Measurements from ENCODE around the gene OSR1.

OSR1 gene

GRCh38 chr2:19360266-19360965, 2.0 kb upstream of the OSR1 start:
- FAIRE-seq (no peak), DNase-seq (ENCODE audit: insufficient read length, low spot score) (no peak)
- TF ChIP-seq PAX5 (IDR thresholded peaks at IDR 0.05; ENCODE audit: insufficient read depth, low read length, severe bottlenecking): no peak
- no peak for TF ChIP-seq TAF1 (IDR thresholded peaks at IDR 0.05; ENCODE audit: low read depth, low read length)
- TF ChIP-seq POU2F2 (IDR thresholded peaks at IDR 0.05; ENCODE audit: low read depth, low read length): no peak
- TF ChIP-seq POLR2A (IDR thresholded peaks at IDR 0.05; ENCODE audit: low read depth, low read length): no peak
- no peak for TF ChIP-seq SPI1 (IDR thresholded peaks at IDR 0.05; ENCODE audit: low read depth, low read length)
- TF ChIP-seq POLR2AphosphoS5 (IDR thresholded peaks at IDR 0.05; ENCODE audit: low read depth, low read length): no peak

- DNase-seq (ENCODE audit: insufficient read length, low spot score): no peak
- no peak for TF ChIP-seq POLR2A (IDR thresholded peaks at IDR 0.05; ENCODE audit: low read depth, low read length)
- TF ChIP-seq TAF1 (IDR thresholded peaks at IDR 0.05; ENCODE audit: low read depth, low read length): no peak
- TF ChIP-seq POLR2AphosphoS5 (IDR thresholded peaks at IDR 0.05; ENCODE audit: low read depth, low read length): no peak
- TF ChIP-seq PAX5 (IDR thresholded peaks at IDR 0.05; ENCODE audit: insufficient read depth, low read length, severe bottlenecking): no peak
- TF ChIP-seq POU2F2 (IDR thresholded peaks at IDR 0.05; ENCODE audit: low read depth, low read length): no peak
- TF ChIP-seq SPI1 (IDR thresholded peaks at IDR 0.05; ENCODE audit: low read depth, low read length): no peak
- no peak for FAIRE-seq
Observed at GRCh38 chr2:19359456-19359855, 1.0 kb upstream of the OSR1 start.

DNA sequence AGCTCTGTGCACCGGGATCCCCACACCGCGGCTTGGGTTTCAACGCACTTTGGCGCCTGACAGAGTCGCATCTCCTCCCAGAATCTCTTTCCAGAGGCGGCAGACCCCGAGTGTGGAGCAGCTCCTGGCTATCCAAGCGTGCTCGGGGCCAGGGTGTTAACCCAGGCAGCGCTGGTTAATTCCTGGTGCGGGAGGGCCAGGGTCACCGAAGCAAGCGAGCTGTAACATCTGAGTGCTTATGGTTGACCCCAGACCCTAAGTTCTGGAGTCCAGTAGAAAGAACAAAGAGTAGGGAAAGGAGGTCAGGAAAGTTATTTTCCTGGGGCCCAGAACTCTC, 566 bp upstream of the OSR1 start:
- TF ChIP-seq POLR2AphosphoS5 (IDR thresholded peaks at IDR 0.05; ENCODE audit: low read depth, low read length): no peak
- no peak for TF ChIP-seq TAF1 (IDR thresholded peaks at IDR 0.05; ENCODE audit: low read depth, low read length)
- no peak for DNase-seq (ENCODE audit: insufficient read length, low spot score)
- FAIRE-seq: no peak

DNA sequence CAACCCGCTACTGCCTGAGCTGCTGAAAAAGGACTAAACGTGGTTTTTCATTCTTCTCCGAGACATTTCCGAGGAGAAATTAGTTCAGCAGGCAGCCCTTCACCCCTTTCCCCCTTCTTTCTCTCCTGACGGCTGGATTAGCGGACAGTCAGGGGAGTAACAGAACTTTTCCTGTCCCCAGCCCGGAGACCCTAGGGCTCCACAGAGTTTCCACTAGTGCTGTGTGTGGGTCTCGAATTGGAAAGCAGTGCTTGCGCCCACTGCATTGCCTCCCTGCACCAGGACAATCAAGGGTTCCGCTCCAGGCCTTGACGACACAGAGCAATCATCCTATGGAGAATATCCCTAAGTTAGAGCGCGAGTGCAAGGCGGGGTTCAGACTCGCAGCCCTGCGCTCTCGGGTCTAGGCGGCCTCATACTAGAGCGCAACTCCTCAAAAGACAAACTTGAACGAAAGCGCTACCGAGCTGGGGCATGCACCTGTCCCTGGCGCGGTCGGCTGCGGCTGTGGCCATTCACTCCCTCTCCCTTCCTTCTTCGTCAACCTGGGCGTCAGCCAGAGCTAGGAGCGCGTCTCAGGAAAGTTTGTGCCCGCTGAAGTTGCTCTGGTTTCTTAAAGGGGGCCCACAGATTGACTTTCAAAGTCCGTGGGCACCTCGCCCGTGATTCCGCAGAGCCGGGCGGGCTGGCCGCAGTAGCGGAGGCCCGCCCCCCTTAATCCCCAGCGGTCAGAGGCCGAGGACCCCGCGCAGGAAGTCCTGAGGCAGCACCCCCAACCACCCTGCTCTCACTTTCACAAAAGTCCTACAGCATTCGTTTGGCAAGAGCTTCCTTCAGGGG, 801 bp downstream of the OSR1 start:
- FAIRE-seq (no peak), DNase-seq (ENCODE audit: insufficient read length, low spot score) (no peak)
- TF ChIP-seq SPI1 (IDR thresholded peaks at IDR 0.05; ENCODE audit: low read depth, low read length): no peak
- no peak for TF ChIP-seq TAF1 (IDR thresholded peaks at IDR 0.05; ENCODE audit: low read depth, low read length)
- TF ChIP-seq POU2F2 (IDR thresholded peaks at IDR 0.05; ENCODE audit: low read depth, low read length): no peak
- TF ChIP-seq PAX5 (IDR thresholded peaks at IDR 0.05; ENCODE audit: insufficient read depth, low read length, severe bottlenecking): no peak
- no peak for TF ChIP-seq POLR2AphosphoS5 (IDR thresholded peaks at IDR 0.05; ENCODE audit: low read depth, low read length)

GRCh38 chr2:19356545-19357401, 1.6 kb downstream of the OSR1 start:
- TF ChIP-seq POLR2AphosphoS5 (IDR thresholded peaks at IDR 0.05; ENCODE audit: low read depth, low read length) (no peak), TAF1 (IDR thresholded peaks at IDR 0.05; ENCODE audit: low read depth, low read length) (no peak), POU2F2 (IDR thresholded peaks at IDR 0.05; ENCODE audit: low read depth, low read length) (no peak), POLR2A (IDR thresholded peaks at IDR 0.05; ENCODE audit: low read depth, low read length) (no peak), SPI1 (IDR thresholded peaks at IDR 0.05; ENCODE audit: low read depth, low read length) (no peak), PAX5 (IDR thresholded peaks at IDR 0.05; ENCODE audit: insufficient read depth, low read length, severe bottlenecking) (no peak)
- DNase-seq (ENCODE audit: insufficient read length, low spot score) (no peak), FAIRE-seq (no peak)

- FAIRE-seq (no peak), DNase-seq (ENCODE audit: insufficient read length, low spot score) (no peak)
- no peak for TF ChIP-seq POLR2A (IDR thresholded peaks at IDR 0.05; ENCODE audit: low read depth, low read length)
- TF ChIP-seq PAX5 (IDR thresholded peaks at IDR 0.05; ENCODE audit: insufficient read depth, low read length, severe bottlenecking): no peak
- TF ChIP-seq SPI1 (IDR thresholded peaks at IDR 0.05; ENCODE audit: low read depth, low read length): no peak
- TF ChIP-seq TAF1 (IDR thresholded peaks at IDR 0.05; ENCODE audit: low read depth, low read length): no peak
Observed at GRCh38 chr2:19355931-19356544, 2.4 kb downstream of the OSR1 start.

- FAIRE-seq: no peak
- DNase-seq (ENCODE audit: insufficient read length, low spot score): no peak
- TF ChIP-seq SPI1 (IDR thresholded peaks at IDR 0.05; ENCODE audit: low read depth, low read length) (no peak), POLR2AphosphoS5 (IDR thresholded peaks at IDR 0.05; ENCODE audit: low read depth, low read length) (no peak), PAX5 (IDR thresholded peaks at IDR 0.05; ENCODE audit: insufficient read depth, low read length, severe bottlenecking) (no peak)
Observed at GRCh38 chr2:19355416-19355821, 3.0 kb downstream of the OSR1 start.

DNA sequence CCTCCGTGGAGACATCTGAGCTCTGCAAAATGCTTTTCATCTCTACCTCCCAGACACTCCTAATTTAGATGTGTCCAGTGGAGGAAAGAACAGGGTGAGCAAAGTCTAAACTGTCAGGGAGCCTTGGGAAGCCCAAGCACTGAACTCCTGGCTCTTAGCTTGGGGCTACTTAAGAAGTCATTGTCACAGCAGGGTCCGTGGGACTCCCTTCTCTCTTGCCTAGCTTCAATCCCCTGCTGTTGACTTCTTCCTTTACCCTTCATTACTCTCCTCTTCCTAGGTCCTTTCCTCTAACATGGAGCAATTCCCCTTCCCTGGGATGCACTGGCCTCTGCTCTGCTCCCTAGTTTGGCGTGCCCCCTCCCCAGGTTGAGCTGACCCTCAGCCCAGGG, 3.4 kb downstream of the OSR1 start:
- TF ChIP-seq POLR2A (IDR thresholded peaks at IDR 0.05; ENCODE audit: low read depth, low read length): no peak
- TF ChIP-seq POU2F2 (IDR thresholded peaks at IDR 0.05; ENCODE audit: low read depth, low read length): no peak
- TF ChIP-seq POLR2AphosphoS5 (IDR thresholded peaks at IDR 0.05; ENCODE audit: low read depth, low read length): no peak
- no peak for TF ChIP-seq SPI1 (IDR thresholded peaks at IDR 0.05; ENCODE audit: low read depth, low read length)
- no peak for TF ChIP-seq PAX5 (IDR thresholded peaks at IDR 0.05; ENCODE audit: insufficient read depth, low read length, severe bottlenecking)
- no peak for TF ChIP-seq TAF1 (IDR thresholded peaks at IDR 0.05; ENCODE audit: low read depth, low read length)
- no peak for FAIRE-seq

GRCh38 chr2:19353721-19354050, 4.7 kb downstream of the OSR1 start:
- DNase-seq (ENCODE audit: insufficient read length, low spot score) (no peak), FAIRE-seq (no peak)
- no peak for TF ChIP-seq POLR2AphosphoS5 (IDR thresholded peaks at IDR 0.05; ENCODE audit: low read depth, low read length)

More for the DNA sequence above, 3.4 kb downstream of the OSR1 start:
- no peak for DNase-seq (ENCODE audit: insufficient read length, low spot score)
